K562 (cell line): ENCODE measurements around the gene YBEY. TPM values are rescaled to one million over a fixed set of nuclear protein-coding genes. Genes with fewer than 3 reads are reported as not detected.

ENCODE experiments used
- ATF1 ChIP-seq, 2 experiments: fragments of 450-650 bp in 1 of 2; IDR thresholded peaks; 2 replicates each; pipeline ENCODE4 v1.6.1; 2016; ENCODE audit warnings: missing compliant biosample characterization in 1 of 2, missing genetic modification characterization in 1 of 2
- ATF7 ChIP-seq: fragments of 450-650 bp; IDR thresholded peaks from 2 replicates; pipeline ENCODE4 v1.7.1; 2014; ENCODE audit warnings: mild to moderate bottlenecking, moderate library complexity
- BCOR ChIP-seq: fragments of 450-650 bp; IDR thresholded peaks from 2 replicates; pipeline ENCODE4 v1.6.1; 2016
- ELF4 ChIP-seq: fragments of 450-650 bp; formaldehyde crosslinking; IDR thresholded peaks from 2 replicates; pipeline ENCODE4 v1.4.0; 2022; ENCODE audit warnings: missing genetic modification characterization
- ETV6 ChIP-seq, 3 experiments: fragments of 150-350 bp in 1 of 3; sonication (generic) in 1 of 3; formaldehyde crosslinking in 1 of 3; IDR thresholded peaks; 2 replicates each; pipeline versions ENCODE4 v1.6.1 to v1.8.0; 2014 to 2022; ENCODE audit warnings: borderline replicate concordance in 2 of 3, low read depth in 2 of 3, antibody characterized with exemption in 1 of 3, low read length in 1 of 3, mild to moderate bottlenecking in 1 of 3, missing genetic modification reagents in 1 of 3
- FOXK1 ChIP-seq: sonication (generic); formaldehyde crosslinking; IDR thresholded peaks from 2 replicates; pipeline ENCODE4 v1.8.0; 2022; ENCODE audit warnings: missing genetic modification reagents, mild to moderate bottlenecking, borderline replicate concordance
- HLTF ChIP-seq: fragments of 450-650 bp; IDR thresholded peaks from 2 replicates; pipeline ENCODE4 v1.6.1; 2016
- HMGN3 ChIP-seq: IDR thresholded peaks from 2 replicates; pipeline ENCODE4 v1.6.1; 2011; ENCODE audit warnings: borderline replicate concordance, low read depth, mild to moderate bottlenecking, mixed read lengths, low read length; ENCODE audit not compliant: insufficient read length; ENCODE audit errors: extremely low read depth
- JUND ChIP-seq, 2 experiments: IDR thresholded peaks; 2 replicates in 1 of 2; 3 replicates in 1 of 2; pipeline ENCODE4 v1.6.1; 2011; ENCODE audit warnings: borderline replicate concordance in 2 of 2, low read depth in 2 of 2, low read length in 2 of 2, improper control_type of control experiment in 1 of 2, missing biosample characterization in 1 of 2, missing genetic modification characterization in 1 of 2, missing genetic modification reagents in 1 of 2
- MLLT1 ChIP-seq, 2 experiments: fragments of 450-650 bp; IDR thresholded peaks; 2 replicates each; pipeline ENCODE4 v1.6.1; 2016
- NCOA6 ChIP-seq: fragments of 450-650 bp; IDR thresholded peaks from 2 replicates; pipeline ENCODE4 v1.6.1; 2017; ENCODE audit warnings: mild to moderate bottlenecking
- OTX1 ChIP-seq: fragments of 450-650 bp; formaldehyde crosslinking; IDR thresholded peaks from 2 replicates; pipeline ENCODE4 v1.4.0; 2022; ENCODE audit warnings: mild to moderate bottlenecking
- POLR2H ChIP-seq: IDR thresholded peaks from 2 replicates; pipeline ENCODE4 v1.6.1; 2016; ENCODE audit warnings: missing genetic modification characterization, low read depth, mild to moderate bottlenecking, control low read depth, missing compliant biosample characterization, moderate library complexity
- RFX1 ChIP-seq: fragments of 450-650 bp; IDR thresholded peaks from 2 replicates; pipeline ENCODE4 v1.6.1; 2016; ENCODE audit warnings: mild to moderate bottlenecking, moderate library complexity
- SMARCB1 ChIP-seq: IDR thresholded peaks from 2 replicates; pipeline ENCODE4 v1.6.1; 2011; ENCODE audit warnings: improper control_type of control experiment, low read depth; ENCODE audit not compliant: insufficient read length
- SMC3 ChIP-seq: conservative IDR thresholded peaks from 2 replicates; pipeline ENCODE4 v1.6.1; 2011; ENCODE audit warnings: low read depth, low read length, improper control_type of control experiment; ENCODE audit not compliant: insufficient read depth
- TSC22D4 ChIP-seq: fragments of 450-650 bp; IDR thresholded peaks from 2 replicates; pipeline ENCODE4 v1.6.1; 2016; ENCODE audit warnings: missing genetic modification characterization, missing biosample characterization, control low read depth
- ZKSCAN1 ChIP-seq: fragments of 150-350 bp; IDR thresholded peaks from 2 replicates; pipeline ENCODE4 v1.6.1; 2016; ENCODE audit warnings: low read depth, low read length
- ZNF143 ChIP-seq: sonication (generic); formaldehyde crosslinking; IDR thresholded peaks from 2 replicates; pipeline ENCODE4 v1.9.0; 2022; ENCODE audit warnings: mild to moderate bottlenecking, missing genetic modification reagents
- ZNF217 ChIP-seq: sonication (generic); formaldehyde crosslinking; IDR thresholded peaks from 2 replicates; pipeline ENCODE4 v1.8.0; 2022; ENCODE audit warnings: mild to moderate bottlenecking, missing genetic modification reagents
- ZNF224 ChIP-seq: sonication (generic); formaldehyde crosslinking; IDR thresholded peaks from 2 replicates; pipeline ENCODE4 v1.8.0; 2022; ENCODE audit warnings: mild to moderate bottlenecking, missing genetic modification reagents
- ZNF699 ChIP-seq: fragments of 250-450 bp; sonication (Bioruptor Pico); IDR thresholded peaks from 2 replicates; pipeline ENCODE4 v1.8.0; 2021; ENCODE audit warnings: mild to moderate bottlenecking, moderate library complexity; ENCODE audit not compliant: insufficient replicate concordance
- polyA plus RNA-seq, 8 experiments: library from polyadenylated mRNA; depleted of rRNA in 4 of 8; stranded (reverse) in 5 of 8; unstranded in 3 of 8; fragments of >200 nt; fragmentation: Nextera tagmentation in 2 of 8; fragmentation: Illumina TruSeq in 1 of 8; extraction: Ambion mirVana in 2 of 8; extraction: Trizol in 1 of 8; gene quantifications; 2 replicates each; pipeline versions ENCODE4 v1.2.1 to v1.2.3, GENCODE V29; 2011 to 2014; ENCODE audit warnings: inconsistent platforms in 1 of 8, missing spikeins in 1 of 8
- total RNA-seq, 7 experiments: library from RNA; depleted of rRNA in 6 of 7; stranded (reverse); fragments of >200 nt in 6 of 7; fragmentation: Illumina TruSeq in 2 of 7; extraction: Trizol in 2 of 7; gene quantifications; 2 replicates each; pipeline versions ENCODE4 v1.2.1 to v1.2.3, GENCODE V29; 2011 to 2021; ENCODE audit warnings: low replicate concordance in 1 of 7
- TF ChIP-seq, protein P1 (sequence below): sonication (generic); formaldehyde crosslinking; IDR thresholded peaks from 2 replicates; pipeline ENCODE4 v1.8.0; 2023; ENCODE audit warnings: missing genetic modification reagents, mild to moderate bottlenecking, borderline replicate concordance

YBEY gene
- total and polyA plus RNA-seq, 9 of the 15 experiments (the other 6 are each of a cell fraction or from before 2014, with no cell fraction given) = 6.4 to 28.0 (median 12.4) TPM

DNA sequence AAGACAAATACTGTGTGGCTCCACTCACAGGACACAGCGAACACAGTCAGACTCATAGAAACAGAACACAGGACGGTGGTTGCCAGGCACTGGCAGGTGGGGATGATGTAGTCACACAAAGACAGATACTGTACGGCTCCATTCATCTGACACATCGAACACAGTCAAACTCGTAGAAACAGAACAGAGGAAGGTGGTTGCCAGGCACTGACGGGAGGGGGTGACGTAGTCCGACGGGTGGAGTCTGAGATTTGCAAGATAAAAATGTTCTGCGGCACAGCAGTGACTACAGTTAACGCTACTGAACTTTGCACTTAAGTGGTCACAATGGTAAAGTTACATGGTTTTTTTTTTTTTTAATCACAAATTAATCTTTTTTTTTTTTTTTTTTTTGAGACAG is 18.8 kb downstream of the YBEY start (continued):
- TF ChIP-seq ZNF143 (CRISPR knock-in tag) (no peak), ZNF224 (no peak), MLLT1 (IDR thresholded peaks at IDR 0.05) (no peak), NCOA6 (no peak), JUND (IDR thresholded peaks at IDR 0.05; ENCODE audit: borderline replicate concordance, low read depth, low read length) (peak; percentile 76), JUND (tag; IDR thresholded peaks at IDR 0.05; ENCODE audit: borderline replicate concordance, low read depth, low read length) (peak; percentile 67; the same call in 2 of the 3 replicates), HMGN3 (no peak), ZKSCAN1 (no peak), ELF4 (CRISPR knock-in tag) (no peak), ATF7 (peak; percentile 69; the same call in 1 of the 2 replicates), RFX1 (peak; percentile 72), ETV6 (IDR thresholded peaks at IDR 0.05; ENCODE audit: borderline replicate concordance in 1 of 2, low read depth in 2 of 2, low read length in 1 of 2) (no peak), ETV6 (CRISPR knock-in tag; IDR thresholded peaks at IDR 0.05; ENCODE audit: borderline replicate concordance) (no peak), SMARCB1 (peak; percentile 40), ATF1 (CRISPR knock-in tag; IDR thresholded peaks at IDR 0.05) (no peak), ATF1 (tag; IDR thresholded peaks at IDR 0.05) (peak; percentile 83), TSC22D4 (tag) (no peak), OTX1 (CRISPR knock-in tag) (0 out of 2 replicates have a peak, but pooled peaks have one; percentile 6), SMC3 (no peak), BCOR (0 out of 2 replicates have a peak, but pooled peaks have one; percentile 12), ZNF217 (no peak), FOXK1 (no peak), POLR2H (no peak), ZNF699 (no peak), HLTF (no peak)
- TF ChIP-seq, protein P1, sequence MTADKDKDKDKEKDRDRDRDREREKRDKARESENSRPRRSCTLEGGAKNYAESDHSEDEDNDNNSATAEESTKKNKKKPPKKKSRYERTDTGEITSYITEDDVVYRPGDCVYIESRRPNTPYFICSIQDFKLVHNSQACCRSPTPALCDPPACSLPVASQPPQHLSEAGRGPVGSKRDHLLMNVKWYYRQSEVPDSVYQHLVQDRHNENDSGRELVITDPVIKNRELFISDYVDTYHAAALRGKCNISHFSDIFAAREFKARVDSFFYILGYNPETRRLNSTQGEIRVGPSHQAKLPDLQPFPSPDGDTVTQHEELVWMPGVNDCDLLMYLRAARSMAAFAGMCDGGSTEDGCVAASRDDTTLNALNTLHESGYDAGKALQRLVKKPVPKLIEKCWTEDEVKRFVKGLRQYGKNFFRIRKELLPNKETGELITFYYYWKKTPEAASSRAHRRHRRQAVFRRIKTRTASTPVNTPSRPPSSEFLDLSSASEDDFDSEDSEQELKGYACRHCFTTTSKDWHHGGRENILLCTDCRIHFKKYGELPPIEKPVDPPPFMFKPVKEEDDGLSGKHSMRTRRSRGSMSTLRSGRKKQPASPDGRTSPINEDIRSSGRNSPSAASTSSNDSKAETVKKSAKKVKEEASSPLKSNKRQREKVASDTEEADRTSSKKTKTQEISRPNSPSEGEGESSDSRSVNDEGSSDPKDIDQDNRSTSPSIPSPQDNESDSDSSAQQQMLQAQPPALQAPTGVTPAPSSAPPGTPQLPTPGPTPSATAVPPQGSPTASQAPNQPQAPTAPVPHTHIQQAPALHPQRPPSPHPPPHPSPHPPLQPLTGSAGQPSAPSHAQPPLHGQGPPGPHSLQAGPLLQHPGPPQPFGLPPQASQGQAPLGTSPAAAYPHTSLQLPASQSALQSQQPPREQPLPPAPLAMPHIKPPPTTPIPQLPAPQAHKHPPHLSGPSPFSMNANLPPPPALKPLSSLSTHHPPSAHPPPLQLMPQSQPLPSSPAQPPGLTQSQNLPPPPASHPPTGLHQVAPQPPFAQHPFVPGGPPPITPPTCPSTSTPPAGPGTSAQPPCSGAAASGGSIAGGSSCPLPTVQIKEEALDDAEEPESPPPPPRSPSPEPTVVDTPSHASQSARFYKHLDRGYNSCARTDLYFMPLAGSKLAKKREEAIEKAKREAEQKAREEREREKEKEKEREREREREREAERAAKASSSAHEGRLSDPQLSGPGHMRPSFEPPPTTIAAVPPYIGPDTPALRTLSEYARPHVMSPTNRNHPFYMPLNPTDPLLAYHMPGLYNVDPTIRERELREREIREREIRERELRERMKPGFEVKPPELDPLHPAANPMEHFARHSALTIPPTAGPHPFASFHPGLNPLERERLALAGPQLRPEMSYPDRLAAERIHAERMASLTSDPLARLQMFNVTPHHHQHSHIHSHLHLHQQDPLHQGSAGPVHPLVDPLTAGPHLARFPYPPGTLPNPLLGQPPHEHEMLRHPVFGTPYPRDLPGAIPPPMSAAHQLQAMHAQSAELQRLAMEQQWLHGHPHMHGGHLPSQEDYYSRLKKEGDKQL (CRISPR knock-in tag) = no peak
